HCT116 (cell line): ENCODE results near the gene KIF26B. TPM values are rescaled to one million over a fixed set of nuclear protein-coding genes. Genes with fewer than 3 reads are reported as not detected.
"Not testable (repeated sequence)": the region's sequence is repeated elsewhere in the genome, so short reads cannot be mapped to it uniquely, and the experiment has no call there.

Experiments used
- ATAC-seq: fragments of 200-7000 bp; cut with Tn5 transposase; 2 replicates; pipeline ENCODE4 v1.9.1; 2020; ENCODE audit warnings: mild to moderate bottlenecking, moderate library complexity
- BruUV-seq: library from RNA; stranded (reverse); fragments of 400-500 nt; replicated peaks from 2 replicates; lab custom pipeline; 2021; lab: Mats Ljungman, UMichigan
- CTCF ChIA-PET: fragments of 300-600 bp; sonication (Branson Sonifier 250); formaldehyde crosslinking; loops from one replicate; lab custom pipeline; 2021; ENCODE audit warnings: antibody characterized with exemption; lab: Charles Lee
- POLR2A ChIA-PET: fragments of 300-600, 350-600 bp; sonication (Branson Sonifier 250); formaldehyde crosslinking; loops from one replicate; lab custom pipeline; 2021; ENCODE audit warnings: antibody characterized with exemption; lab: Charles Lee
- RAD21 ChIA-PET, 2 experiments: fragments of 300-600 bp; sonication (Branson Sonifier 250); formaldehyde crosslinking; loops; one replicate each; lab custom pipeline; 2023; ENCODE audit warnings: low total read pairs in 2 of 2; ENCODE audit not compliant: uncharacterized antibody in 2 of 2, unreplicated experiment in 2 of 2, low non-redundant PET in 1 of 2; lab: Charles Lee
- DNase-seq: peaks from one replicate; pipeline ENCODE4 v3.0.0-alpha.2; 2010; ENCODE audit warnings: low read depth, low spot score
- H2AFZ ChIP-seq: fragments of 200-600 bp; shearing (Covaris generic), sonication (generic); 2 replicates; pipeline ENCODE4 v1.6.1; 2017; ENCODE audit warnings: low read depth, mixed run types, mixed read lengths, antibody characterized with exemption, low read length; ENCODE audit not compliant: poor library complexity, severe bottlenecking
- H3K27ac ChIP-seq: 2 replicates; pipeline ENCODE4 v1.5.1; 2012; ENCODE audit warnings: low read depth, low read length
- H3K27me3 ChIP-seq: fragments of 200-600 bp; sonication (generic); 2 replicates; pipeline ENCODE4 v1.6.1; 2016; ENCODE audit warnings: mixed run types, low read length, mixed read lengths; ENCODE audit not compliant: insufficient read depth
- H3K36me3 ChIP-seq, 2 experiments: fragments of 200-500 bp in 1 of 2; fragments of 200-600 bp in 1 of 2; sonication (Bioruptor generic) in 1 of 2; sonication (generic) in 1 of 2; 2 replicates each; pipeline versions ENCODE4 v1.5.1 to v1.6.1; 2014 to 2016; ENCODE audit warnings: low read length in 2 of 2, inconsistent platforms in 1 of 2, mixed read lengths in 1 of 2, mixed run types in 1 of 2; ENCODE audit not compliant: insufficient read depth in 2 of 2, control insufficient read depth in 1 of 2
- H3K4me1 ChIP-seq, 2 experiments: fragments of 200-600 bp in 1 of 2; sonication (generic) in 1 of 2; 2 replicates each; pipeline versions ENCODE4 v1.5.1 to v1.6.1; 2012 to 2017; ENCODE audit warnings: low read length in 2 of 2, inconsistent platforms in 1 of 2, mild to moderate bottlenecking in 1 of 2, mixed read lengths in 1 of 2, mixed run types in 1 of 2, moderate library complexity in 1 of 2; ENCODE audit not compliant: insufficient read depth in 2 of 2, control insufficient read depth in 1 of 2
- H3K4me2 ChIP-seq: fragments of 200-600 bp; sonication (generic); 2 replicates; pipeline ENCODE4 v1.6.1; 2017; ENCODE audit warnings: mixed run types, low read length, mixed read lengths
- H3K4me3 ChIP-seq, 2 experiments: fragments of 200-600 bp in 1 of 2; sonication (generic) in 1 of 2; replicated peaks in 1 of 2; 2 replicates each; pipeline ENCODE4 v1.5.1; 2011 to 2016; ENCODE audit warnings: low read length in 2 of 2, control low read depth in 1 of 2, low read depth in 1 of 2, mild to moderate bottlenecking in 1 of 2, mixed read lengths in 1 of 2, mixed run types in 1 of 2
- H3K79me2 ChIP-seq: fragments of 200-600 bp; sonication (generic); 2 replicates; pipeline ENCODE4 v1.6.1; 2017; ENCODE audit warnings: mild to moderate bottlenecking, mixed run types, low read length, moderate library complexity, mixed read lengths; ENCODE audit not compliant: insufficient read depth
- H3K9ac ChIP-seq: fragments of 200-600 bp; sonication (generic); 2 replicates; pipeline ENCODE4 v1.6.1; 2016; ENCODE audit warnings: low read length, mixed read lengths
- H3K9me2 ChIP-seq: fragments of 200-600 bp; sonication (generic), shearing (Covaris generic); 2 replicates; pipeline ENCODE4 v1.6.1; 2017; ENCODE audit warnings: mixed run types, mild to moderate bottlenecking, moderate library complexity; ENCODE audit not compliant: insufficient read depth
- H3K9me3 ChIP-seq, 2 experiments: fragments of 200-500 bp in 1 of 2; fragments of 200-600 bp in 1 of 2; sonication (Bioruptor generic) in 1 of 2; sonication (generic) in 1 of 2; 2 replicates each; pipeline ENCODE4 v1.6.1; 2014 to 2017; ENCODE audit warnings: low read length in 2 of 2, mixed read lengths in 2 of 2, inconsistent platforms in 1 of 2, low read depth in 1 of 2, mild to moderate bottlenecking in 1 of 2, mixed run types in 1 of 2, moderate library complexity in 1 of 2; ENCODE audit not compliant: control insufficient read depth in 1 of 2, insufficient read depth in 1 of 2
- H4K20me1 ChIP-seq: fragments of 200-600 bp; sonication (generic), shearing (Covaris generic); 2 replicates; pipeline ENCODE4 v1.6.1; 2017; ENCODE audit warnings: mixed run types, mild to moderate bottlenecking, moderate library complexity; ENCODE audit not compliant: insufficient read depth
- EGR1 ChIP-seq: IDR thresholded peaks from 2 replicates; pipeline ENCODE4 v1.6.1; 2012; ENCODE audit warnings: low read depth
- POLR2AphosphoS5 ChIP-seq: IDR thresholded peaks from 2 replicates; pipeline ENCODE4 v1.6.1; 2011; ENCODE audit warnings: mild to moderate bottlenecking, low read depth, low read length, moderate library complexity
- YY1 ChIP-seq: IDR thresholded peaks from 2 replicates; pipeline ENCODE4 v1.6.1; 2011; ENCODE audit warnings: low read length, low read depth, moderate library complexity, mild to moderate bottlenecking; ENCODE audit not compliant: insufficient replicate concordance; ENCODE audit errors: extremely low read depth
- intact Hi-C: fragments of 100-400 bp; cut with micrococcal nuclease; formaldehyde crosslinking; loops from 2 replicates; pipeline ENCODE4 v1.10.0; 2022
- total RNA-seq: library from RNA; stranded (reverse); gene quantifications from one replicate; pipeline ENCODE4 v1.2.1, GENCODE V29; 2021; ENCODE audit not compliant: unreplicated experiment
- TF ChIP-seq, protein P1 (sequence below): IDR thresholded peaks from 2 replicates; pipeline ENCODE4 v1.6.1; 2011; ENCODE audit warnings: mild to moderate bottlenecking, low read length, moderate library complexity; ENCODE audit not compliant: insufficient replicate concordance; ENCODE audit errors: extremely low read depth

KIF26B gene
- total RNA-seq, 1 experiment from 2014 or later, result 0.49 TPM

DNA sequence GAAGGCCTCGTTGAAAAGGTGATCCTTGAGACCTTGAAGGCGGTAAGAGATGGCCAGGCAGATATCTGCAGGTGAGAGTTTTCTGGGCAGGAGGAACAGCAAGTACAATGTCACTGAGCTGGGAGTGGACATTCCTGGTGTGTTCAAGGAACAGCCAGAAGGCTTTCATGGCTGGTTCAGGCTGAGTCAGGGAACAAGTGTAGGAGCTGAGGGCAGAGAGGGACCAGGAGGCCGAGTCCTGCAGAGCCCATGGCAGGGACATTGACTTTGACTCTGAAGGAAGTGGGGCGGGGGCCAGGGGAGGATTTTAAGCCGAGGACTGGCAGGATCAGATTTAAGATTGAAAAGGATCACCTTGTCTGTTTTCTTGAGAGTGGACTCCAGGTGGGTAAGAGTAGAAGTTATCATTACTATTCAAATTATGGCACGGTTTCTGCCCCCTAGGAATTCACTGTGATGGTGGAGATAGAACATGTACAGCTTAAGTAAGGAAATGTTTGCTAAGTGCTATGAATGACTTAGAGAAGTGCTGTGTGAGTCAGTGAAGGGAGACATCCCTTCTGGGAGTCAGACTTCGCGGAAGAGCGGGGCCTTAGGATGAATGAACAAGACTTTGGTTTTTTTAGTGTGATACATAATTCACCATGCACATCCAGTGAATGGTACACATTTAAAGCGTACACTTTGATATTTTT, 202.3 kb downstream of the KIF26B start (continued):
- TF ChIP-seq, protein P1, sequence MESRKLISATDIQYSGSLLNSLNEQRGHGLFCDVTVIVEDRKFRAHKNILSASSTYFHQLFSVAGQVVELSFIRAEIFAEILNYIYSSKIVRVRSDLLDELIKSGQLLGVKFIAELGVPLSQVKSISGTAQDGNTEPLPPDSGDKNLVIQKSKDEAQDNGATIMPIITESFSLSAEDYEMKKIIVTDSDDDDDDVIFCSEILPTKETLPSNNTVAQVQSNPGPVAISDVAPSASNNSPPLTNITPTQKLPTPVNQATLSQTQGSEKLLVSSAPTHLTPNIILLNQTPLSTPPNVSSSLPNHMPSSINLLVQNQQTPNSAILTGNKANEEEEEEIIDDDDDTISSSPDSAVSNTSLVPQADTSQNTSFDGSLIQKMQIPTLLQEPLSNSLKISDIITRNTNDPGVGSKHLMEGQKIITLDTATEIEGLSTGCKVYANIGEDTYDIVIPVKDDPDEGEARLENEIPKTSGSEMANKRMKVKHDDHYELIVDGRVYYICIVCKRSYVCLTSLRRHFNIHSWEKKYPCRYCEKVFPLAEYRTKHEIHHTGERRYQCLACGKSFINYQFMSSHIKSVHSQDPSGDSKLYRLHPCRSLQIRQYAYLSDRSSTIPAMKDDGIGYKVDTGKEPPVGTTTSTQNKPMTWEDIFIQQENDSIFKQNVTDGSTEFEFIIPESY, result no peak
- no peak for TF ChIP-seq YY1
- TF ChIP-seq EGR1, result no peak
- TF ChIP-seq POLR2AphosphoS5, result no peak
- TF ChIP-seq, all 23 proteins: peak for 0

DNA sequence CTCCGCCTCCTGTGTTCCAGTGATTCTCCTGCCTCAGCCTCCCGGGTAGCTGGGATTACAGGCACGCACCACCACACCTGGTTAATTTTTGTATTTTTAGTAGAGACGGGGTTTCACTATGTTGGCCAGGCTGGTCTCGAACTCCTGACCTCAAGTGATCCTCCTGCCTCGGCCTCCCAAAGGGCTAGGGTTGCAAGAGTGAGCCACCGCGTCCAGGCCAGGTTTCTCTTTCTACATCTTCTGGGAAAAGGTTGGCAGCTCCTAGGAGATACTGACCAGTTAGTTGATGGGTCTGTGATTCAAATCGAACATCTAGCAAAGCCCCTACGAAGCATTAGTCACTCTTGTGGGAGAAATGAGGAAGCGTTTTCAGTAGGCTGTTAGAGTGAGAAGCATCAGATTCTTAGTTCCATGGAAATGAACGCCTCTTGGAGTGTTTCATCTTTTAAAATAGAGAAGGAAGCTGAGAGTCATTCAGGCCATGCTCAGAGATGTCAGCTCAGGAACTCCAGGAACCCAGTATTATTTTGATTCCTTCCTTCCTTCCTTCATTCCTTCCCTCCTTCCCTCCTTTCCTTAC, 204.4 kb downstream of the KIF26B start:
- H3K27me3 ChIP-seq, intact Hi-C loops, H3K4me3 ChIP-seq, H3K27ac ChIP-seq, H3K36me3 ChIP-seq, ATAC-seq, H3K4me1 ChIP-seq, RAD21 ChIA-PET, POLR2A ChIA-PET, H3K9ac ChIP-seq, H3K4me2 ChIP-seq, DNase-seq, H3K9me3 ChIP-seq, BruUV-seq, CTCF ChIA-PET, H3K79me2 ChIP-seq, H3K9me2 ChIP-seq, H4K20me1 ChIP-seq, H2AFZ ChIP-seq: not testable (repeated sequence)
